ENCODE results near the gene CPB1. TPM values are rescaled to one million over a fixed set of nuclear protein-coding genes. Genes with fewer than 3 reads are reported as not detected.

Gene CPB1
- total RNA-seq, 1 experiment from 2014 or later = not detected

DNA sequence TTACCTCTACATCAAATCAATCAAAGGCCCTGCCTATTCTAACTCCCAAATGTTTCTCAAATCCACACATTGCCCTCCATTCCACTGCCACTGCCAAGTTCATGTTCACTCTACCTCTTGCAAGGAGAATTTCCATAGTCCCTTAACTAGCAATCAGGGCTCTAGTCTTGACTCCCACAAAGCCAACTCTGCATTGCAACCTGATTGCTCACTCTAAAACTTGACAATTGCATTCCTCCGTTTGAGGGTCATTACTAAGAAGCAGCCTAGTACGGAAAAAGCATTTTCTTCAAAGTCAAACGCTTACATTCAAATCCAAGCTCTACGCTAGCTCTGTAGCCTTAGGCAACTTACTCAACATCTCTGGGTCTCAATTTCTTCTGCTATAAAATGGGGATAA is 38.6 kb downstream of the CPB1 start:
- H3K27ac ChIP-seq (ENCODE audit: low read length) = no peak overlapping the region
- no peak overlapping the region for H3K4me3 ChIP-seq (ENCODE audit: low read length)
- DNase-seq (no peak), ATAC-seq (no peak)
- CTCF ChIA-PET = no interaction called here
- POLR2A ChIA-PET (ENCODE audit: unreplicated experiment) = no interaction called here
- no peak for TF ChIP-seq EZH2phosphoT487 (IDR thresholded peaks at IDR 0.05; ENCODE audit: borderline replicate concordance, low read length)
- no peak for TF ChIP-seq EZH2 (IDR thresholded peaks at IDR 0.05; ENCODE audit: low read length, unreplicated experiment)
- TF ChIP-seq, protein P1, sequence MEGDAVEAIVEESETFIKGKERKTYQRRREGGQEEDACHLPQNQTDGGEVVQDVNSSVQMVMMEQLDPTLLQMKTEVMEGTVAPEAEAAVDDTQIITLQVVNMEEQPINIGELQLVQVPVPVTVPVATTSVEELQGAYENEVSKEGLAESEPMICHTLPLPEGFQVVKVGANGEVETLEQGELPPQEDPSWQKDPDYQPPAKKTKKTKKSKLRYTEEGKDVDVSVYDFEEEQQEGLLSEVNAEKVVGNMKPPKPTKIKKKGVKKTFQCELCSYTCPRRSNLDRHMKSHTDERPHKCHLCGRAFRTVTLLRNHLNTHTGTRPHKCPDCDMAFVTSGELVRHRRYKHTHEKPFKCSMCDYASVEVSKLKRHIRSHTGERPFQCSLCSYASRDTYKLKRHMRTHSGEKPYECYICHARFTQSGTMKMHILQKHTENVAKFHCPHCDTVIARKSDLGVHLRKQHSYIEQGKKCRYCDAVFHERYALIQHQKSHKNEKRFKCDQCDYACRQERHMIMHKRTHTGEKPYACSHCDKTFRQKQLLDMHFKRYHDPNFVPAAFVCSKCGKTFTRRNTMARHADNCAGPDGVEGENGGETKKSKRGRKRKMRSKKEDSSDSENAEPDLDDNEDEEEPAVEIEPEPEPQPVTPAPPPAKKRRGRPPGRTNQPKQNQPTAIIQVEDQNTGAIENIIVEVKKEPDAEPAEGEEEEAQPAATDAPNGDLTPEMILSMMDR (conservative IDR thresholded peaks at IDR 0.05; ENCODE audit: low read depth, low read length) = no peak
- H3K79me2 ChIP-seq (ENCODE audit: low read length) = no peaks in the 10 kb centered on the region
- H3K9me3 ChIP-seq (ENCODE audit: low read length) = no peaks in the 10 kb centered on the region
- H2AFZ ChIP-seq (ENCODE audit: low read length) = no peak overlapping the region
- H4K20me1 ChIP-seq (ENCODE audit: low read length) = no peaks in the 10 kb centered on the region
- peaks cover 57% of the 10 kb centered on the region for H3K27me3 ChIP-seq (ENCODE audit: low read length)
- no TSS peak for BruUV-seq (replicated peaks)
- intact Hi-C loops (cut with micrococcal nuclease) = no loop called here
- H3K9ac ChIP-seq (ENCODE audit: low read length) = no peak overlapping the region
- H3K9me2 ChIP-seq (replicated peaks; ENCODE audit: low read length) = no peaks in the 10 kb centered on the region
- no peaks in the 10 kb centered on the region for H3K4me1 ChIP-seq (ENCODE audit: insufficient read depth, low read length)
- no peaks in the 10 kb centered on the region for H3F3A ChIP-seq (ENCODE audit: low read length, unreplicated experiment)
- H3K4me2 ChIP-seq (ENCODE audit: low read length) = no peak overlapping the region
- H3K36me3 ChIP-seq (ENCODE audit: low read depth, low read length) = no peaks in the 10 kb centered on the region

DNA sequence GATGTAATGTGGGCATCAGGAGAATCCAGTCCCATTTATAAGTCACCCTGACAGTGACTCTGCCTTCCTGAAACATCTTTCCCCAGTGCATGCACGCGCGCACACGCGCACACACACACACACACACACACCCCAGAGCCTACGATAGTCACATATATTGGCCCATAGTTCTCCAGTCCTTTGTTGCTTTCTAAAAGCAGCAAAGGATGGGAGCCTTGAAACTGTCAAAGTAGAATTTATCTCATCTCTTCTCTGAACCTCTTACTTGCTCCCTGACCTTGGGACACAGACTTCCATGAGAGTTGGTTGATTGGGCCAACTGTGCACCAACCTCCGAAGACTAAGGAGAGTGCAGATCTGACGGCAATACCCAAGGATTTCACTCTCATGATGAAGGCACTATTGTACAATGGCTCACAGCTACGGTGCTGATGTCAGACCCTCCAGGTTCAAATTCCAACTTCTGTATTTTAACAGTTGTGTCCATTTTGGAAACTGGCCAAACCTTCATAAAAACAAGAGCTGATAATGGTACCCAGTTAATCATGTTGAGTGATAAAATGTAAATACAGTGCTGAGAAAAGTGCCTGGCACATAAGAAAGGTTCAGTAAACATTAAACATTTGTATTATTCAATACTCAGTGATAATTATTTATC is 45.8 kb downstream of the CPB1 start:
- DNase-seq (no peak), ATAC-seq (no peak)
- H3K9me3 ChIP-seq (ENCODE audit: low read length) = no peaks in the 10 kb centered on the region
- TF ChIP-seq, protein P1 (conservative IDR thresholded peaks at IDR 0.05; ENCODE audit: low read depth, low read length) = no peak
- no peak for TF ChIP-seq EZH2 (IDR thresholded peaks at IDR 0.05; ENCODE audit: low read length, unreplicated experiment)
- TF ChIP-seq EZH2phosphoT487 (IDR thresholded peaks at IDR 0.05; ENCODE audit: borderline replicate concordance, low read length) = no peak
- POLR2A ChIA-PET (ENCODE audit: unreplicated experiment) = no interaction called here
- peaks cover 21% of the 10 kb centered on the region for H3K27me3 ChIP-seq (ENCODE audit: low read length)
- H3K27ac ChIP-seq (ENCODE audit: low read length) = no peak overlapping the region
- no peaks in the 10 kb centered on the region for H4K20me1 ChIP-seq (ENCODE audit: low read length)
- intact Hi-C loops (cut with micrococcal nuclease) = no loop called here
- H3F3A ChIP-seq (ENCODE audit: low read length, unreplicated experiment) = no peaks in the 10 kb centered on the region
- H3K4me2 ChIP-seq (ENCODE audit: low read length) = no peak overlapping the region
- H3K4me3 ChIP-seq (ENCODE audit: low read length) = no peak overlapping the region
- H3K9ac ChIP-seq (ENCODE audit: low read length) = no peak overlapping the region
- BruUV-seq (replicated peaks) = no TSS peak
- H3K79me2 ChIP-seq (ENCODE audit: low read length) = no peaks in the 10 kb centered on the region
- no peaks in the 10 kb centered on the region for H3K4me1 ChIP-seq (ENCODE audit: insufficient read depth, low read length)
- no peak overlapping the region for H2AFZ ChIP-seq (ENCODE audit: low read length)
- CTCF ChIA-PET = no interaction called here
- H3K9me2 ChIP-seq (replicated peaks; ENCODE audit: low read length) = no peaks in the 10 kb centered on the region
- no peaks in the 10 kb centered on the region for H3K36me3 ChIP-seq (ENCODE audit: low read depth, low read length)

DNA sequence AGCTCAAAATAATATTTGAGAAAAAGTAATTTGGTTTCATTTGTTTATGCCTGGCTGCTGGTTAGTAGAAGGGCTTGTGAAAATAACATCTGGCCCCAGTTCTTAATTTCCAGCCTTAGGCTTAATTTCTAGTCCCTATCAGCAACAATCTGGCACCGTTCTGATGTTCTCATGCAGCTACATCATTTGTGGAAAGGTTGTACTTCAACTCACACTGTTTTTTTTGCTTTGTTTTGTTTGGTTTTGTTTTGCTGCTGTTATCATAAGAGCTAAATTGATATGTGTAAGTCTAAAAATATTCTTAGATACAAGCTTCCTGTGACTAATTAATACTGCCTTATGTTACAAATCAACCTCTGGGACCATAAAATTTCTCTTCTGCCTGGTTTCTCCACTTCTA is 46.4 kb downstream of the CPB1 start:
- no peak overlapping the region for H2AFZ ChIP-seq (ENCODE audit: low read length)
- no peaks in the 10 kb centered on the region for H3K9me2 ChIP-seq (replicated peaks; ENCODE audit: low read length)
- CTCF ChIA-PET = no interaction called here
- no peak for TF ChIP-seq EZH2 (IDR thresholded peaks at IDR 0.05; ENCODE audit: low read length, unreplicated experiment)
- TF ChIP-seq EZH2phosphoT487 (IDR thresholded peaks at IDR 0.05; ENCODE audit: borderline replicate concordance, low read length) = no peak
- TF ChIP-seq, protein P1 (conservative IDR thresholded peaks at IDR 0.05; ENCODE audit: low read depth, low read length) = no peak
- no peak overlapping the region for H3K4me3 ChIP-seq (ENCODE audit: low read length)
- no peaks in the 10 kb centered on the region for H3K4me1 ChIP-seq (ENCODE audit: insufficient read depth, low read length)
- no TSS peak for BruUV-seq (replicated peaks)
- peaks cover 20% of the 10 kb centered on the region for H3K27me3 ChIP-seq (ENCODE audit: low read length)
- ATAC-seq (no peak), DNase-seq (no peak)
- no peaks in the 10 kb centered on the region for H3K36me3 ChIP-seq (ENCODE audit: low read depth, low read length)
- H3F3A ChIP-seq (ENCODE audit: low read length, unreplicated experiment) = no peaks in the 10 kb centered on the region
- intact Hi-C loops (cut with micrococcal nuclease) = no loop called here
- no peak overlapping the region for H3K4me2 ChIP-seq (ENCODE audit: low read length)
- POLR2A ChIA-PET (ENCODE audit: unreplicated experiment) = no interaction called here
- no peaks in the 10 kb centered on the region for H3K79me2 ChIP-seq (ENCODE audit: low read length)
- no peak overlapping the region for H3K27ac ChIP-seq (ENCODE audit: low read length)
- no peaks in the 10 kb centered on the region for H3K9me3 ChIP-seq (ENCODE audit: low read length)
- no peak overlapping the region for H3K9ac ChIP-seq (ENCODE audit: low read length)
- H4K20me1 ChIP-seq (ENCODE audit: low read length) = no peaks in the 10 kb centered on the region

Data from PC-3 (cell line).